K562 (cell line): ENCODE data around the gene FUT2. TPM values are rescaled to one million over a fixed set of nuclear protein-coding genes. Genes with fewer than 3 reads are reported as not detected.

ENCODE experiments used
- ARID4B ChIP-seq: sonication (generic); formaldehyde crosslinking; IDR thresholded peaks from 2 replicates; pipeline ENCODE4 v1.8.0; 2022; ENCODE audit warnings: mild to moderate bottlenecking, missing genetic modification reagents
- BHLHE40 ChIP-seq: IDR thresholded peaks from 2 replicates; pipeline ENCODE4 v1.6.1; 2011; ENCODE audit warnings: low read length, improper control_type of control experiment
- DLX4 ChIP-seq: fragments of 250-450 bp; sonication (Bioruptor Pico); IDR thresholded peaks from 2 replicates; pipeline ENCODE4 v1.6.1; 2021; ENCODE audit warnings: mild to moderate bottlenecking
- E2F1 ChIP-seq: sonication (generic); formaldehyde crosslinking; IDR thresholded peaks from 2 replicates; pipeline ENCODE4 v1.8.1; 2023; ENCODE audit warnings: mild to moderate bottlenecking, missing genetic modification reagents, moderate library complexity
- E2F5 ChIP-seq: sonication (generic); formaldehyde crosslinking; IDR thresholded peaks from 2 replicates; pipeline ENCODE4 v1.8.0; 2022; ENCODE audit warnings: mild to moderate bottlenecking, missing genetic modification reagents
- EHMT2 ChIP-seq: fragments of 450-650 bp; IDR thresholded peaks from 2 replicates; pipeline ENCODE4 v1.6.1; 2018; ENCODE audit warnings: antibody characterized with exemption
- HLTF ChIP-seq: fragments of 450-650 bp; IDR thresholded peaks from 2 replicates; pipeline ENCODE4 v1.6.1; 2016
- HMGN3 ChIP-seq: IDR thresholded peaks from 2 replicates; pipeline ENCODE4 v1.6.1; 2011; ENCODE audit warnings: borderline replicate concordance, low read depth, mild to moderate bottlenecking, mixed read lengths, low read length; ENCODE audit not compliant: insufficient read length; ENCODE audit errors: extremely low read depth
- ID3 ChIP-seq, 2 experiments: fragments of 250-450 bp in 1 of 2; fragments of 450-650 bp in 1 of 2; sonication (Bioruptor Pico) in 1 of 2; IDR thresholded peaks; 2 replicates each; pipeline versions ENCODE4 v1.6.1 to v1.8.0; 2016 to 2021; ENCODE audit warnings: mild to moderate bottlenecking in 2 of 2, moderate library complexity in 2 of 2, missing compliant biosample characterization in 1 of 2, missing genetic modification characterization in 1 of 2
- MAFF ChIP-seq: IDR thresholded peaks from 2 replicates; pipeline ENCODE4 v1.6.1; 2012; ENCODE audit warnings: low read length, improper control_type of control experiment
- NR3C1 ChIP-seq: sonication (generic); formaldehyde crosslinking; IDR thresholded peaks from 2 replicates; pipeline ENCODE4 v1.8.1; 2022; ENCODE audit warnings: missing genetic modification reagents
- POLR2H ChIP-seq: IDR thresholded peaks from 2 replicates; pipeline ENCODE4 v1.6.1; 2016; ENCODE audit warnings: missing genetic modification characterization, low read depth, mild to moderate bottlenecking, control low read depth, missing compliant biosample characterization, moderate library complexity
- TAF7 ChIP-seq: fragments of 450-650 bp; IDR thresholded peaks from 2 replicates; pipeline ENCODE4 v1.6.1; 2016; ENCODE audit warnings: missing genetic modification characterization, missing compliant biosample characterization
- ZNF134 ChIP-seq: fragments of 250-450 bp; sonication (Bioruptor Pico); conservative IDR thresholded peaks from 2 replicates; pipeline ENCODE4 v1.4.0; 2020
- ZNF140 ChIP-seq: fragments of 250-450 bp; sonication (Bioruptor Pico); IDR thresholded peaks from 2 replicates; pipeline ENCODE4 v1.8.0; 2021; ENCODE audit warnings: moderate library complexity, mild to moderate bottlenecking, inconsistent platforms
- ZNF143 ChIP-seq: sonication (generic); formaldehyde crosslinking; IDR thresholded peaks from 2 replicates; pipeline ENCODE4 v1.9.0; 2022; ENCODE audit warnings: mild to moderate bottlenecking, missing genetic modification reagents
- ZNF347 ChIP-seq: fragments of 450-650 bp; formaldehyde crosslinking; IDR thresholded peaks from 2 replicates; pipeline ENCODE4 v1.4.0; 2020; ENCODE audit warnings: low read depth, mild to moderate bottlenecking, moderate library complexity
- ZNF431 ChIP-seq: sonication (generic); formaldehyde crosslinking; IDR thresholded peaks from 2 replicates; pipeline ENCODE4 v1.8.0; 2022; ENCODE audit warnings: mild to moderate bottlenecking, missing genetic modification reagents
- ZNF584 ChIP-seq: fragments of 200-800 bp; sonication (Bioruptor generic); IDR thresholded peaks from 2 replicates; pipeline ENCODE4 v1.6.1; 2016; ENCODE audit warnings: low read depth, mild to moderate bottlenecking, missing genetic modification characterization, missing compliant biosample characterization
- ZNF79 ChIP-seq: fragments of 250-450 bp; sonication (Bioruptor Pico); IDR thresholded peaks from 2 replicates; pipeline ENCODE4 v1.4.0; 2020; ENCODE audit warnings: low read depth, mild to moderate bottlenecking, moderate library complexity
- polyA plus RNA-seq, 8 experiments: library from polyadenylated mRNA; depleted of rRNA in 4 of 8; stranded (reverse) in 5 of 8; unstranded in 3 of 8; fragments of >200 nt; fragmentation: Nextera tagmentation in 2 of 8; fragmentation: Illumina TruSeq in 1 of 8; extraction: Ambion mirVana in 2 of 8; extraction: Trizol in 1 of 8; gene quantifications; 2 replicates each; pipeline versions ENCODE4 v1.2.1 to v1.2.3, GENCODE V29; 2011 to 2014; ENCODE audit warnings: inconsistent platforms in 1 of 8, missing spikeins in 1 of 8
- total RNA-seq, 7 experiments: library from RNA; depleted of rRNA in 6 of 7; stranded (reverse); fragments of >200 nt in 6 of 7; fragmentation: Illumina TruSeq in 2 of 7; extraction: Trizol in 2 of 7; gene quantifications; 2 replicates each; pipeline versions ENCODE4 v1.2.1 to v1.2.3, GENCODE V29; 2011 to 2021; ENCODE audit warnings: low replicate concordance in 1 of 7

Gene FUT2
- total and polyA plus RNA-seq, 9 of the 15 experiments (the other 6 are each of a cell fraction or from before 2014, with no cell fraction given), result 0.03 to 0.04 TPM; not detected in 7

GRCh38 chr19:48724796-48725753, 29.3 kb downstream of the FUT2 start (continued):
- TF ChIP-seq ID3 (CRISPR knock-in tag; IDR thresholded peaks at IDR 0.05) (no peak), ID3 (tag; IDR thresholded peaks at IDR 0.05) (no peak), ZNF134 (no peak), HLTF (no peak), E2F5 (CRISPR knock-in tag) (no peak), MAFF (no peak), ARID4B (CRISPR knock-in tag) (no peak), E2F1 (CRISPR knock-in tag) (no peak), ZNF140 (CRISPR knock-in tag) (no peak), HMGN3 (no peak), EHMT2 (peak; percentile 21; the same call in 1 of the 2 replicates), ZNF143 (peak; percentile 98), ZNF584 (CRISPR knock-in tag) (peak; percentile 71; the same call in 1 of the 2 replicates), ZNF79 (CRISPR knock-in tag) (no peak), ZNF347 (no peak), DLX4 (CRISPR knock-in tag) (no peak), NR3C1 (no peak), TAF7 (tag) (no peak; the same call in 1 of the 2 replicates), ZNF431 (no peak), BHLHE40 (no peak), POLR2H (tag) (no peak; the same call in 1 of the 2 replicates)
